Measurements from ENCODE around the gene RRM2.

RRM2 gene

GRCh38 chr2:10175441-10175840 lies 52.9 kb downstream of the RRM2 start:
- no peak for DNase-seq

GRCh38 chr2:10178751-10179150 lies 56.2 kb downstream of the RRM2 start:
- DNase-seq, result no peak

- DNase-seq, result no peak
These were observed 56.9 kb downstream of the RRM2 start for GRCh38 chr2:10179422-10179821.

GRCh38 chr2:10180229-10180628 lies 57.7 kb downstream of the RRM2 start:
- no peak for DNase-seq
